GM23248 (cell line): Measurements from ENCODE around the gene MILR1. TPM values are rescaled to one million over a fixed set of nuclear protein-coding genes. Genes with fewer than 3 reads are reported as not detected.

Source experiments
- DNase-seq: peaks from one replicate; pipeline ENCODE4 v3.0.0-alpha.2; 2015
- H2AFZ ChIP-seq: fragments of 200-600 bp; sonication (generic); 2 replicates; pipeline ENCODE4 v1.6.1; 2016; ENCODE audit warnings: antibody characterized with exemption
- H3F3A ChIP-seq: fragments of 200-600 bp; sonication (generic); 2 replicates; pipeline ENCODE4 v1.6.1; 2016; ENCODE audit warnings: mild to moderate bottlenecking, antibody characterized with exemption, mixed run types; ENCODE audit not compliant: insufficient read depth
- H3K27ac ChIP-seq: fragments of 200-600 bp; sonication (generic); 2 replicates; pipeline ENCODE4 v1.5.1; 2016; ENCODE audit warnings: mild to moderate bottlenecking
- H3K27me3 ChIP-seq: fragments of 200-600 bp; sonication (generic); replicated peaks from 2 replicates; pipeline ENCODE4 v1.6.1; 2016; ENCODE audit warnings: mild to moderate bottlenecking; ENCODE audit not compliant: insufficient read depth
- H3K36me3 ChIP-seq: fragments of 200-600 bp; sonication (generic); 2 replicates; pipeline ENCODE4 v1.6.1; 2016; ENCODE audit warnings: low read depth, mild to moderate bottlenecking
- H3K4me1 ChIP-seq: fragments of 200-600 bp; sonication (generic); 2 replicates; pipeline ENCODE4 v1.6.1; 2016; ENCODE audit warnings: mild to moderate bottlenecking; ENCODE audit not compliant: insufficient read depth
- H3K4me2 ChIP-seq: fragments of 200-600 bp; sonication (generic); one replicate; pipeline ENCODE4 v1.6.1; 2016; ENCODE audit warnings: mild to moderate bottlenecking; ENCODE audit not compliant: unreplicated experiment
- H3K4me3 ChIP-seq: fragments of 200-600 bp; sonication (generic); 2 replicates; pipeline ENCODE4 v1.5.1; 2016; ENCODE audit warnings: mild to moderate bottlenecking
- H3K79me2 ChIP-seq: fragments of 200-600 bp; sonication (generic); 2 replicates; pipeline ENCODE4 v1.6.1; 2016; ENCODE audit warnings: mild to moderate bottlenecking; ENCODE audit not compliant: insufficient read depth
- H3K9ac ChIP-seq: fragments of 200-600 bp; sonication (generic); 2 replicates; pipeline ENCODE4 v1.6.1; 2016; ENCODE audit warnings: mild to moderate bottlenecking
- H3K9me2 ChIP-seq: fragments of 200-600 bp; sonication (generic); 2 replicates; pipeline ENCODE4 v1.6.1; 2016; ENCODE audit warnings: mixed run types, mild to moderate bottlenecking, moderate library complexity; ENCODE audit not compliant: insufficient read depth
- H3K9me3 ChIP-seq: fragments of 200-600 bp; sonication (generic); one replicate; pipeline ENCODE4 v1.6.1; 2017; ENCODE audit warnings: low read depth
- H4K20me1 ChIP-seq: fragments of 200-600 bp; sonication (generic); 2 replicates; pipeline ENCODE4 v1.6.0; 2016; ENCODE audit not compliant: insufficient read depth
- EZH2 ChIP-seq: fragments of 200-600 bp; sonication (generic); IDR thresholded peaks from 2 replicates; pipeline ENCODE4 v1.6.1; 2018; ENCODE audit warnings: antibody characterized with exemption, mild to moderate bottlenecking; ENCODE audit not compliant: insufficient read depth, poor library complexity, severe bottlenecking
- EZH2phosphoT487 ChIP-seq: fragments of 200-600 bp; sonication (generic); IDR thresholded peaks from 2 replicates; pipeline ENCODE4 v1.6.1; 2018; ENCODE audit warnings: antibody characterized with exemption, moderate library complexity, mild to moderate bottlenecking, low read depth; ENCODE audit not compliant: insufficient read depth
- WGBS, 2 experiments: methylation state at CpG; one replicate each; pipeline ENCODE4 v1.1.6; 2015 to 2017; ENCODE audit warnings: low lambda C conversion rate in 2 of 2, low coverage in 1 of 2; ENCODE audit errors: missing lambda C conversion rate in 2 of 2; 5-methylcytosine and 5-hydroxymethylcytosine counted together
- in situ Hi-C: fragments of 300-500 bp; cut with MboI; formaldehyde crosslinking; loops from 2 replicates; pipeline ENCODE4 v1.15.0; 2020
- polyA plus RNA-seq: library from polyadenylated mRNA; unstranded; fragments of >200 nt; fragmentation: Nextera tagmentation; extraction: Ambion mirVana; gene quantifications from 2 replicates; pipeline ENCODE4 v1.2.1, GENCODE V29; 2016
- total RNA-seq: library from RNA; depleted of rRNA; stranded (reverse); fragments of >200 nt; shearing (Covaris generic); gene quantifications from 2 replicates; pipeline ENCODE4 v1.2.3, GENCODE V29; 2014

MILR1 gene
- total and polyA plus RNA-seq, 2 experiments from 2014 or later, result 6.3 to 11.7 TPM

- DNase-seq, result peak; percentile 30
- Histone ChIP-seq H3F3A (peaks cover 78% of the 10 kb centered on the region), H3K9me2 (no peaks in the 10 kb centered on the region), H3K4me3 (peak overlapping the region; percentile 98), H3K79me2 (peaks cover 92% of the 10 kb centered on the region), H3K4me1 (peaks cover 59% of the 10 kb centered on the region), H4K20me1 (peaks cover 43% of the 10 kb centered on the region), H3K9ac (peak overlapping the region; percentile 100), H2AFZ (no peak overlapping the region), H3K36me3 (peaks cover 68% of the 10 kb centered on the region), H3K27me3 (no peaks in the 10 kb centered on the region), H3K27ac (peak overlapping the region; percentile 100), H3K9me3 (no peaks in the 10 kb centered on the region), H3K4me2 (peak overlapping the region; percentile 85)
- 65 to 68% methylated on average over 5 of the region's 5 CpGs for WGBS, 2 experiments
- TF ChIP-seq EZH2phosphoT487, result no peak
- TF ChIP-seq EZH2, result no peak
- in situ Hi-C loops, result no loop called here
These were observed 54.4 kb downstream of the MILR1 start for GRCh38 chr17:64503341-64503740.

- H3K4me2 ChIP-seq, result peak overlapping the region; percentile 85
- no peak overlapping the region for H2AFZ ChIP-seq
- TF ChIP-seq EZH2 (no peak), EZH2phosphoT487 (no peak)
- H3K9ac ChIP-seq, result peak overlapping the region; percentile 100
- H3K27ac ChIP-seq, result peak overlapping the region; percentile 100
- peaks cover 60% of the 10 kb centered on the region for H3K36me3 ChIP-seq
- peaks cover 43% of the 10 kb centered on the region for H4K20me1 ChIP-seq
- in situ Hi-C loops, result no loop called here
- peaks cover 92% of the 10 kb centered on the region for H3K79me2 ChIP-seq
- H3K4me1 ChIP-seq, result peaks cover 54% of the 10 kb centered on the region
- no peaks in the 10 kb centered on the region for H3K9me2 ChIP-seq
- no peaks in the 10 kb centered on the region for H3K27me3 ChIP-seq
- WGBS, 2 experiments, result 14 to 15% methylated on average over 7 of the region's 7 CpGs
- peaks cover 71% of the 10 kb centered on the region for H3F3A ChIP-seq
- H3K4me3 ChIP-seq, result peak overlapping the region; percentile 98
- no peaks in the 10 kb centered on the region for H3K9me3 ChIP-seq
- DNase-seq, result peak; percentile 58
These were observed 55.2 kb downstream of the MILR1 start for GRCh38 chr17:64503821-64504768.

- H3K4me3 ChIP-seq, result peak overlapping the region; percentile 98
- H3K4me2 ChIP-seq, result peak overlapping the region; percentile 85
- peak overlapping the region; percentile 100 for H3K27ac ChIP-seq
- H3K9me2 ChIP-seq, result no peaks in the 10 kb centered on the region
- H2AFZ ChIP-seq, result no peak overlapping the region
- WGBS, 2 experiments, result 1% methylated on average over 13 of the region's 13 CpGs
- H4K20me1 ChIP-seq, result peaks cover 36% of the 10 kb centered on the region
- TF ChIP-seq EZH2phosphoT487, result no peak
- TF ChIP-seq EZH2, result no peak
- H3K9me3 ChIP-seq, result no peaks in the 10 kb centered on the region
- H3K27me3 ChIP-seq, result no peaks in the 10 kb centered on the region
- peaks cover 63% of the 10 kb centered on the region for H3F3A ChIP-seq
- H3K36me3 ChIP-seq, result peaks cover 53% of the 10 kb centered on the region
- H3K9ac ChIP-seq, result peak overlapping the region; percentile 100
- in situ Hi-C loops, result no loop called here
- DNase-seq, result no peak
- H3K79me2 ChIP-seq, result peaks cover 92% of the 10 kb centered on the region
- H3K4me1 ChIP-seq, result peaks cover 46% of the 10 kb centered on the region
These were observed 55.9 kb downstream of the MILR1 start for GRCh38 chr17:64504769-64505339.

- peak overlapping the region; percentile 100 for H3K9ac ChIP-seq
- H3K27ac ChIP-seq, result peak overlapping the region; percentile 100
- H4K20me1 ChIP-seq, result peaks cover 30% of the 10 kb centered on the region
- H3K4me3 ChIP-seq, result peak overlapping the region; percentile 98
- H3F3A ChIP-seq, result peaks cover 56% of the 10 kb centered on the region
- DNase-seq, result peak; percentile 95
- no peaks in the 10 kb centered on the region for H3K27me3 ChIP-seq
- H2AFZ ChIP-seq, result no peak overlapping the region
- 0 to 1% methylated on average over 68 to 75 of the region's 76 CpGs for WGBS, 2 experiments
- no peak for TF ChIP-seq EZH2
- no peaks in the 10 kb centered on the region for H3K9me3 ChIP-seq
- H3K4me1 ChIP-seq, result peaks cover 39% of the 10 kb centered on the region
- no peaks in the 10 kb centered on the region for H3K9me2 ChIP-seq
- in situ Hi-C loops, result no loop called here
- H3K4me2 ChIP-seq, result peak overlapping the region; percentile 85
- H3K79me2 ChIP-seq, result peaks cover 92% of the 10 kb centered on the region
- H3K36me3 ChIP-seq, result peaks cover 50% of the 10 kb centered on the region
These were observed 56.7 kb downstream of the MILR1 start for GRCh38 chr17:64505340-64506200.
